ENCODE data around the gene MVD. TPM values are rescaled to one million over a fixed set of nuclear protein-coding genes. Genes with fewer than 3 reads are reported as not detected.
"Not testable (repeated sequence)": the region's sequence is repeated elsewhere in the genome, so short reads cannot be mapped to it uniquely, and the experiment has no call there.

Gene MVD
- total RNA-seq, 1 experiment from 2014 or later = 63.6 TPM

GRCh38 chr16:88619859-88620815 is 42.8 kb downstream of the MVD start:
- in situ Hi-C loops (cut with HindIII; ENCODE audit: low pct_unique_long_range_greater_than_20kb, low sequenced_read_pairs) = no loop called here
- DNase-seq (ENCODE audit: low read depth) = no peak

- DNase-seq (ENCODE audit: low read depth) = no peak
- in situ Hi-C loops (cut with HindIII; ENCODE audit: low pct_unique_long_range_greater_than_20kb, low sequenced_read_pairs) = no loop called here
Observed at GRCh38 chr16:88618956-88619667, 43.8 kb downstream of the MVD start.

GRCh38 chr16:88618182-88618955 is 44.5 kb downstream of the MVD start:
- in situ Hi-C loops (cut with HindIII; ENCODE audit: low pct_unique_long_range_greater_than_20kb, low sequenced_read_pairs) = no loop called here
- no peak for DNase-seq (ENCODE audit: low read depth)

- in situ Hi-C loops (cut with HindIII; ENCODE audit: low pct_unique_long_range_greater_than_20kb, low sequenced_read_pairs) = no loop called here
- no peak for DNase-seq (ENCODE audit: low read depth)
Observed at GRCh38 chr16:88617268-88618031, 45.4 kb downstream of the MVD start.

- DNase-seq (ENCODE audit: low read depth) = no peak
- in situ Hi-C loops (cut with HindIII; ENCODE audit: low pct_unique_long_range_greater_than_20kb, low sequenced_read_pairs) = no loop called here
Observed at GRCh38 chr16:88616736-88617135, 46.2 kb downstream of the MVD start.

- in situ Hi-C loops (cut with HindIII; ENCODE audit: low pct_unique_long_range_greater_than_20kb, low sequenced_read_pairs) = no loop called here
- DNase-seq (ENCODE audit: low read depth) = no peak
Observed at GRCh38 chr16:88616320-88616719, 46.6 kb downstream of the MVD start.

GRCh38 chr16:88614818-88615580 is 47.9 kb downstream of the MVD start:
- in situ Hi-C loops (cut with HindIII; ENCODE audit: low pct_unique_long_range_greater_than_20kb, low sequenced_read_pairs) = no loop called here
- no peak for DNase-seq (ENCODE audit: low read depth)

GRCh38 chr16:88613911-88614817 is 48.7 kb downstream of the MVD start:
- in situ Hi-C loops (cut with HindIII; ENCODE audit: low pct_unique_long_range_greater_than_20kb, low sequenced_read_pairs) = no loop called here
- no peak for DNase-seq (ENCODE audit: low read depth)

- no peak for DNase-seq (ENCODE audit: low read depth)
- in situ Hi-C loops (cut with HindIII; ENCODE audit: low pct_unique_long_range_greater_than_20kb, low sequenced_read_pairs) = no loop called here
Observed at GRCh38 chr16:88613293-88613692, 49.6 kb downstream of the MVD start.

- in situ Hi-C loops (cut with HindIII; ENCODE audit: low pct_unique_long_range_greater_than_20kb, low sequenced_read_pairs) = no loop called here
- DNase-seq (ENCODE audit: low read depth) = no peak
Observed at GRCh38 chr16:88610909-88611812, 51.7 kb downstream of the MVD start.

GRCh38 chr16:88610080-88610479 is 52.8 kb downstream of the MVD start:
- DNase-seq (ENCODE audit: low read depth) = no peak
- in situ Hi-C loops (cut with HindIII; ENCODE audit: low pct_unique_long_range_greater_than_20kb, low sequenced_read_pairs) = no loop called here

- in situ Hi-C loops (cut with HindIII; ENCODE audit: low pct_unique_long_range_greater_than_20kb, low sequenced_read_pairs); DNase-seq (ENCODE audit: low read depth): not testable (repeated sequence)
Observed at GRCh38 chr16:88609426-88609825, 53.5 kb downstream of the MVD start.

GRCh38 chr16:88608076-88608475 is 54.8 kb downstream of the MVD start:
- DNase-seq (ENCODE audit: low read depth) = no peak
- in situ Hi-C loops (cut with HindIII; ENCODE audit: low pct_unique_long_range_greater_than_20kb, low sequenced_read_pairs) = no loop called here

- no peak for DNase-seq (ENCODE audit: low read depth)
- in situ Hi-C loops (cut with HindIII; ENCODE audit: low pct_unique_long_range_greater_than_20kb, low sequenced_read_pairs) = no loop called here
Observed at GRCh38 chr16:88606148-88606757, 56.6 kb downstream of the MVD start.
